H1 (cell line): ENCODE data around the gene EXOC2. TPM values are rescaled to one million over a fixed set of nuclear protein-coding genes. Genes with fewer than 3 reads are reported as not detected.

Experiments
- CTCF ChIA-PET: fragments of 300-600 bp; sonication (Branson Sonifier 250); formaldehyde crosslinking; loops from one replicate; lab custom pipeline; 2021; ENCODE audit not compliant: partially characterized antibody; lab: Charles Lee
- POLR2A ChIA-PET: fragments of 300-600 bp; sonication (Branson Sonifier 250); formaldehyde crosslinking; loops from one replicate; lab custom pipeline; 2021; ENCODE audit warnings: inconsistent platforms; ENCODE audit not compliant: partially characterized antibody; lab: Charles Lee
- DNase-seq, 2 experiments: peaks; one replicate each; pipeline versions ENCODE4 v3.0.0 to v3.0.0-alpha.2; 2010 to 2022; ENCODE audit warnings: low spot score in 2 of 2, low read depth in 1 of 2, mixed read lengths in 1 of 2
- FAIRE-seq: peaks from 2 replicates; lab custom pipeline; 2011; peaks lifted over from hg19 to GRCh38; lab: Jason Lieb, UNC
- H2AFZ ChIP-seq: 2 replicates; pipeline ENCODE4 v1.8.1; 2012; ENCODE audit warnings: low read length, inconsistent platforms
- H2AK5ac ChIP-seq: 2 replicates; pipeline ENCODE4 v1.6.1; 2013; ENCODE audit warnings: low read depth, low read length
- H2BK120ac ChIP-seq: replicated peaks from 2 replicates; pipeline ENCODE3; 2013; ENCODE audit warnings: low read depth, low read length, inconsistent platforms
- H2BK12ac ChIP-seq: 2 replicates; pipeline ENCODE4 v1.6.1; 2013; ENCODE audit warnings: low read depth, low read length
- H2BK15ac ChIP-seq: 2 replicates; pipeline ENCODE4 v1.6.1; 2013; ENCODE audit warnings: low read length
- H2BK20ac ChIP-seq: 2 replicates; pipeline ENCODE4 v1.6.1; 2013; ENCODE audit warnings: low read length
- H2BK5ac ChIP-seq: 2 replicates; pipeline ENCODE4 v1.6.1; 2013; ENCODE audit warnings: low read depth, low read length
- H3K14ac ChIP-seq: 2 replicates; pipeline ENCODE4 v1.6.1; 2013; ENCODE audit warnings: inconsistent platforms; ENCODE audit not compliant: insufficient read length
- H3K18ac ChIP-seq: 2 replicates; pipeline ENCODE4 v1.6.1; 2013; ENCODE audit warnings: low read length; ENCODE audit errors: extremely low read depth
- H3K23ac ChIP-seq: 2 replicates; pipeline ENCODE4 v1.6.1; 2013; ENCODE audit warnings: inconsistent platforms; ENCODE audit not compliant: insufficient read length
- H3K23me2 ChIP-seq: 2 replicates; pipeline ENCODE4 v1.6.1; 2013; ENCODE audit warnings: low read depth, low read length
- H3K27ac ChIP-seq: 2 replicates; pipeline ENCODE4 v1.6.1; 2011; ENCODE audit warnings: low read depth, low read length, inconsistent platforms
- H3K27me3 ChIP-seq, 4 experiments: replicated peaks in 1 of 4; 1 replicate in 1 of 4; 2 replicates in 3 of 4; pipeline versions ENCODE4 v1.6.1 to v1.8.1; 2011 to 2013; ENCODE audit warnings: low read length in 3 of 4, mild to moderate bottlenecking in 3 of 4, inconsistent platforms in 2 of 4, mixed read lengths in 2 of 4, moderate library complexity in 1 of 4; ENCODE audit not compliant: control insufficient read depth in 3 of 4, insufficient read depth in 3 of 4; ENCODE audit errors: extremely low read depth in 1 of 4
- H3K36me3 ChIP-seq, 4 experiments: 2 replicates each; pipeline versions ENCODE4 v1.6.1 to v1.8.1; 2011 to 2013; ENCODE audit warnings: mild to moderate bottlenecking in 4 of 4, low read length in 3 of 4, moderate library complexity in 2 of 4, control low read depth in 1 of 4, inconsistent platforms in 1 of 4; ENCODE audit not compliant: insufficient read depth in 4 of 4, control insufficient read depth in 2 of 4
- H3K4ac ChIP-seq: replicated peaks from 2 replicates; pipeline ENCODE3; 2013; ENCODE audit warnings: low read length, low read depth, mixed read lengths, inconsistent platforms; ENCODE audit not compliant: insufficient read length
- H3K4me1 ChIP-seq, 4 experiments: replicated peaks in 1 of 4; 1 replicate in 1 of 4; 2 replicates in 3 of 4; pipeline versions ENCODE4 v1.6.1 to v1.8.1; 2011 to 2013; ENCODE audit warnings: low read length in 3 of 4, inconsistent platforms in 2 of 4, mixed read lengths in 1 of 4; ENCODE audit not compliant: insufficient read depth in 4 of 4, control insufficient read depth in 3 of 4
- H3K4me2 ChIP-seq, 2 experiments: 2 replicates each; pipeline versions ENCODE4 v1.6.1 to v1.8.1; 2011 to 2013; ENCODE audit warnings: low read depth in 2 of 2, low read length in 2 of 2, control low read depth in 1 of 2, inconsistent platforms in 1 of 2, mild to moderate bottlenecking in 1 of 2; ENCODE audit not compliant: insufficient read depth in 1 of 2
- H3K4me3 ChIP-seq, 4 experiments: fragments of 200-600, 300-600 bp in 1 of 4; sonication (generic), shearing (Covaris generic), sonication (Bioruptor Twin) in 1 of 4; 2 replicates each; pipeline versions ENCODE4 v1.5.1 to v1.8.1; 2011 to 2016; ENCODE audit warnings: low read length in 4 of 4, low read depth in 3 of 4, control low read depth in 2 of 4, inconsistent platforms in 2 of 4, mild to moderate bottlenecking in 2 of 4, mixed read lengths in 1 of 4, moderate library complexity in 1 of 4; ENCODE audit not compliant: insufficient read depth in 2 of 4; ENCODE audit errors: extremely low read depth in 1 of 4
- H3K56ac ChIP-seq: replicated peaks from 2 replicates; pipeline ENCODE3; 2013; ENCODE audit warnings: low read depth, mild to moderate bottlenecking, mixed read lengths, low read length, inconsistent platforms; ENCODE audit not compliant: insufficient read length
- H3K79me1 ChIP-seq: 2 replicates; pipeline ENCODE4 v1.6.1; 2013; ENCODE audit warnings: low read depth, low read length, control low read depth
- H3K79me2 ChIP-seq, 2 experiments: 2 replicates each; pipeline versions ENCODE4 v1.6.1 to v1.8.1; 2012 to 2013; ENCODE audit warnings: low read length in 2 of 2, mild to moderate bottlenecking in 2 of 2, inconsistent platforms in 1 of 2; ENCODE audit not compliant: insufficient read depth in 2 of 2, control insufficient read depth in 1 of 2
- H3K9ac ChIP-seq, 4 experiments: replicated peaks in 1 of 4; 1 replicate in 1 of 4; 2 replicates in 3 of 4; pipeline versions ENCODE4 v1.6.1 to v1.8.1; 2011 to 2013; ENCODE audit warnings: low read depth in 3 of 4, low read length in 3 of 4, control low read depth in 2 of 4, mild to moderate bottlenecking in 2 of 4, moderate library complexity in 2 of 4, inconsistent platforms in 1 of 4; ENCODE audit errors: extremely low read depth in 1 of 4
- H3K9me3 ChIP-seq, 2 experiments: 2 replicates each; pipeline versions ENCODE4 v1.6.1 to v1.8.1; 2012 to 2013; ENCODE audit warnings: mild to moderate bottlenecking in 2 of 2, moderate library complexity in 2 of 2, control low read depth in 1 of 2, inconsistent platforms in 1 of 2, low read depth in 1 of 2, low read length in 1 of 2, mixed read lengths in 1 of 2; ENCODE audit not compliant: insufficient read depth in 2 of 2
- H4K20me1 ChIP-seq, 2 experiments: replicated peaks in 1 of 2; 2 replicates each; pipeline versions ENCODE3 to v1.8.1; 2011 to 2013; ENCODE audit warnings: inconsistent platforms in 2 of 2, low read length in 2 of 2, mild to moderate bottlenecking in 1 of 2; ENCODE audit not compliant: insufficient read depth in 2 of 2, control insufficient read depth in 1 of 2
- H4K5ac ChIP-seq: 2 replicates; pipeline ENCODE4 v1.6.1; 2013; ENCODE audit warnings: low read length, low read depth, mixed read lengths, inconsistent platforms; ENCODE audit not compliant: insufficient read length
- H4K8ac ChIP-seq: 2 replicates; pipeline ENCODE4 v1.8.0; 2013; ENCODE audit warnings: mild to moderate bottlenecking, moderate library complexity, low read length, inconsistent platforms; ENCODE audit not compliant: insufficient read depth; ENCODE audit errors: extremely low read depth
- H4K91ac ChIP-seq: replicated peaks from 2 replicates; pipeline ENCODE3; 2013; ENCODE audit warnings: low read length, mixed read lengths, inconsistent platforms; ENCODE audit not compliant: insufficient read length
- BRCA1 ChIP-seq: IDR thresholded peaks from 2 replicates; pipeline ENCODE4 v1.6.1; 2012; ENCODE audit warnings: low read depth, low read length, improper control_type of control experiment
- CREB1 ChIP-seq: IDR thresholded peaks from 2 replicates; pipeline ENCODE4 v1.6.1; 2012; ENCODE audit warnings: inconsistent platforms
- RAD21 ChIP-seq, 2 experiments: IDR thresholded peaks in 1 of 2; conservative IDR thresholded peaks in 1 of 2; 2 replicates each; pipeline ENCODE4 v1.6.1; 2011; ENCODE audit warnings: low read depth in 2 of 2, low read length in 2 of 2, improper control_type of control experiment in 1 of 2, inconsistent platforms in 1 of 2, mild to moderate bottlenecking in 1 of 2, moderate library complexity in 1 of 2
- SP2 ChIP-seq: IDR thresholded peaks from 2 replicates; pipeline ENCODE4 v1.6.1; 2012; ENCODE audit warnings: mild to moderate bottlenecking, low read length, inconsistent platforms
- SRF ChIP-seq: IDR thresholded peaks from 2 replicates; pipeline ENCODE4 v1.6.1; 2011; ENCODE audit warnings: mild to moderate bottlenecking, low read depth, low read length, moderate library complexity
- TCF12 ChIP-seq: IDR thresholded peaks from 2 replicates; pipeline ENCODE4 v1.6.1; 2011; ENCODE audit warnings: low read depth, mild to moderate bottlenecking, low read length
- WGBS, 2 experiments: shearing (Covaris generic) in 1 of 2; methylation state at CpG; one replicate each; pipeline versions ENCODE4 v1.1.6 to v1.1.7; 2013 to 2015; ENCODE audit warnings: low lambda C conversion rate in 2 of 2, mixed read lengths in 2 of 2, inconsistent platforms in 1 of 2, low coverage in 1 of 2, missing lambda C conversion rate in 1 of 2; ENCODE audit not compliant: insufficient replicate concordance in 2 of 2, insufficient coverage in 1 of 2, insufficient read length in 1 of 2; ENCODE audit errors: extremely low coverage in 1 of 2, missing lambda C conversion rate in 1 of 2; 5-methylcytosine and 5-hydroxymethylcytosine counted together
- polyA plus RNA-seq, 7 experiments: library from polyadenylated mRNA; depleted of rRNA in 3 of 7; stranded (reverse) in 5 of 7; unstranded in 2 of 7; fragments of >200 nt in 5 of 7; fragments of 200-250 nt in 2 of 7; gene quantifications; 1 replicate in 5 of 7; 2 replicates in 1 of 7; 4 replicates in 1 of 7; pipeline versions ENCODE4 v1.2.1 to v1.2.3, GENCODE V29; 2011 to 2013; ENCODE audit warnings: missing spikeins in 2 of 7, mixed read lengths in 2 of 7
- total RNA-seq: library from RNA; stranded (reverse); fragmentation: NEBNext Ultra II Directional; extraction: Animal tissue kit (Norgen Biotek cat#: 25700); gene quantifications from 2 replicates; pipeline ENCODE4 v1.2.1, GENCODE V29; 2021
- TF ChIP-seq, protein P1 (sequence below), 3 experiments: IDR thresholded peaks; 1 replicate in 2 of 3; 2 replicates in 1 of 3; pipeline versions ENCODE4 v1.5.1 to v1.6.1; 2011; ENCODE audit warnings: low read length in 3 of 3, mild to moderate bottlenecking in 3 of 3, inconsistent platforms in 2 of 3, low read depth in 1 of 3, moderate library complexity in 1 of 3; ENCODE audit not compliant: insufficient read depth in 1 of 3; ENCODE audit errors: control extremely low read depth in 1 of 3

Gene EXOC2
- total and polyA plus RNA-seq, 2 of the 8 experiments (the other 6 are each of a cell fraction or from before 2014, with no cell fraction given): 25.5 to 44.4 TPM

DNA sequence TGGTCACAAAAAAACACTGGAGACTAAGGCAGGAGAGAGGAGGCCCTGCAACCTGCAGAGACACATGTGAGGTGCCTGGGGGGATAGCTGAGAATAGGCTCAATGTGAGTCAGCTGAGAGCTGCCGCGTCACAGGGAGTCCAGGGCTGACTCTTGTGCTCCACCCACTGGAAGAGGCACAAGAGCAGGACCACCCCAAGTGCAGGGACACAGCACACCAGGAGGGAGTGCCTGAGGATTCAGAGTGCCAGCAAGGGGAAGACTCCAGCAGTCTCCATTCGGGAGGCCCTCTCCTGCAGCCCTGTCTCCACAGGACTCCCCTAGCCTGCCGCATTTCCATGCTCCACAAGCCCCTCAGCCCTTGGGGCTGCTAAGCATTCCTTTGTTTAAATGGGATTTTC is 141.5 kb downstream of the EXOC2 start:
- no peaks in the 10 kb centered on the region for H3K79me2 ChIP-seq
- no peak overlapping the region for H2AFZ ChIP-seq
- H3K9ac ChIP-seq: no peak overlapping the region; a peak in 1 of 7 replicates
- peak overlapping the region; percentile 7 for H4K5ac ChIP-seq
- WGBS, 2 experiments: 43% methylated on average over 4 of the region's 4 CpGs; no CpG with 5 or more reads in 1 of the 2 experiments
- no peak overlapping the region for H3K56ac ChIP-seq
- H2BK5ac ChIP-seq: peak overlapping the region; percentile 85; the same call in 1 of the 2 replicates
- H3K4me3 ChIP-seq: no peak overlapping the region
- FAIRE-seq (no peak), DNase-seq (peak; percentile 47 to 61)
- no peaks in the 10 kb centered on the region for H3K79me1 ChIP-seq
- peaks cover 3 to 40% (median 14%) of the 10 kb centered on the region in 4 experiments; a peak in 7 of 8 replicates for H3K36me3 ChIP-seq
- no peak overlapping the region for H2BK12ac ChIP-seq
- no peak overlapping the region for H4K8ac ChIP-seq
- H3K23ac ChIP-seq: no peak overlapping the region
- ChIA-PET CTCF (interaction anchor here (0.5 to 1.7 kb wide), 8 partner anchors 9 to 340 kb away, joined by 3 to 4 read pairs (median 3); no protein-coding TSS in a partner anchor), POLR2A (no interaction called here)
- H3K9me3 ChIP-seq: no peaks in the 10 kb centered on the region
- H3K27me3 ChIP-seq: no peaks in the 10 kb centered on the region
- peaks cover 7 to 11% (median 9%) of the 10 kb centered on the region in 4 experiments for H3K4me1 ChIP-seq
- no peaks in the 10 kb centered on the region for H3K23me2 ChIP-seq
- peak overlapping the region; percentile 16; the same call in 1 of the 2 replicates for H3K27ac ChIP-seq
- no peak overlapping the region for H3K14ac ChIP-seq
- no peak overlapping the region for H3K4ac ChIP-seq
- H3K4me2 ChIP-seq: peak overlapping the region in 1 of 2 experiments; percentile 37; a peak in 1 of 4 replicates
- no peak overlapping the region for H2BK15ac ChIP-seq
- no peak overlapping the region for H2AK5ac ChIP-seq
- H4K20me1 ChIP-seq: no peaks in the 10 kb centered on the region
- no peak overlapping the region; the same call in 1 of the 2 replicates for H3K18ac ChIP-seq
- no peak overlapping the region for H2BK120ac ChIP-seq
- no peak overlapping the region for H2BK20ac ChIP-seq
- H4K91ac ChIP-seq: no peak overlapping the region
- TF ChIP-seq RAD21 (IDR thresholded peaks at IDR 0.05 in 1 of 2, conservative IDR thresholded peaks at IDR 0.05 in 1 of 2; ENCODE audit: low read depth in 2 of 2, low read length in 2 of 2) (peak; percentile 13 to 21; a peak in 2 of 4 replicates), SRF (no peak), BRCA1 (no peak), TCF12 (no peak), CREB1 (peak; percentile 56), SP2 (no peak)
- TF ChIP-seq, protein P1, sequence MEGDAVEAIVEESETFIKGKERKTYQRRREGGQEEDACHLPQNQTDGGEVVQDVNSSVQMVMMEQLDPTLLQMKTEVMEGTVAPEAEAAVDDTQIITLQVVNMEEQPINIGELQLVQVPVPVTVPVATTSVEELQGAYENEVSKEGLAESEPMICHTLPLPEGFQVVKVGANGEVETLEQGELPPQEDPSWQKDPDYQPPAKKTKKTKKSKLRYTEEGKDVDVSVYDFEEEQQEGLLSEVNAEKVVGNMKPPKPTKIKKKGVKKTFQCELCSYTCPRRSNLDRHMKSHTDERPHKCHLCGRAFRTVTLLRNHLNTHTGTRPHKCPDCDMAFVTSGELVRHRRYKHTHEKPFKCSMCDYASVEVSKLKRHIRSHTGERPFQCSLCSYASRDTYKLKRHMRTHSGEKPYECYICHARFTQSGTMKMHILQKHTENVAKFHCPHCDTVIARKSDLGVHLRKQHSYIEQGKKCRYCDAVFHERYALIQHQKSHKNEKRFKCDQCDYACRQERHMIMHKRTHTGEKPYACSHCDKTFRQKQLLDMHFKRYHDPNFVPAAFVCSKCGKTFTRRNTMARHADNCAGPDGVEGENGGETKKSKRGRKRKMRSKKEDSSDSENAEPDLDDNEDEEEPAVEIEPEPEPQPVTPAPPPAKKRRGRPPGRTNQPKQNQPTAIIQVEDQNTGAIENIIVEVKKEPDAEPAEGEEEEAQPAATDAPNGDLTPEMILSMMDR (IDR thresholded peaks at IDR 0.05; ENCODE audit: control extremely low read depth in 1 of 3, insufficient read depth in 1 of 3, low read depth in 1 of 3, low read length in 3 of 3): peak; percentile 14 to 36 (median 17)
